Measurements from ENCODE around the gene MLX. TPM values are rescaled to one million over a fixed set of nuclear protein-coding genes. Genes with fewer than 3 reads are reported as not detected.

Gene MLX
- total RNA-seq, 1 experiment from 2014 or later, result 45.3 TPM

DNA sequence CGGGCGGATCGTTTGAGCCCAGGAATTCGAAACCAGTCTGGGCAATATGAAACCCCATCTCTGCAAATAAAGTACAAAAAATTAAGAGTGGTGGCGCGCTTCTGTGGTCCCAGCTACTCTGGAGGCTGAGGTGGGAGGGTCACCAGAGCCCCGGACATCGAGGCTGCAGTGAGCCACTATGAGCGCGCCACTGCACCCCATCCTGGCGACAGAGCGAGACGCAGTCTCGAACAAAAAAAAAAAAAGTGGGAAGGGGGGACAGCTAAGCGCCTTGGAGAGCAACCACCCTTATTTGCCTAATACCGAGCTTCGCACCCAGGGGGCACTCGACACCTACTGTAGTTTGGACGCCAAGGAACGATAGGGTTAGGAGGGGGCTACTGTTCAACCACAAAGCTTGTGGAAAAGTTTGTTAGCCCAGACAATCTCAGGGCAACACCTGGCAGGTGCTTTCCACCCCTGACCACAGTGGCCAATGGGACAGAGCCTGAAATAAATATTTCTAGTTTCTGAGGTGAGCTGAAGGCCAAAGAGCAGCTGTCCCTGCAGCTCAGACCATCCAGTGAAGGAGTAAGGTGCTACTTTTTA is 11.5 kb downstream of the MLX start:
- H3K56ac ChIP-seq (ENCODE audit: insufficient read length, low read depth, low read length), result no peak overlapping the region
- no peaks in the 10 kb centered on the region for H3K79me2 ChIP-seq (ENCODE audit: insufficient read depth, low read length)
- DNase-seq, result peak; percentile 95
- H4K91ac ChIP-seq (ENCODE audit: insufficient read length, low read depth, low read length), result no peak overlapping the region
- Mint-ChIP-seq H3K27ac (peak overlapping the region; percentile 98 to 100 (median 99)), H3K27me3 (ENCODE audit: low read depth) (no peaks in the 10 kb centered on the region), H3K9me3 (no peaks in the 10 kb centered on the region), H3K36me3 (ENCODE audit: insufficient read depth in 1 of 3, low read depth in 3 of 3) (peaks cover 20 to 72% (median 55%) of the 10 kb centered on the region in 3 experiments; a peak in 6 of 7 replicates), H3K4me1 (peaks cover 20 to 21% of the 10 kb centered on the region in 2 experiments), H3K4me3 (peak overlapping the region; percentile 97 to 99)
- H2BK5ac ChIP-seq (ENCODE audit: insufficient read length, low read length), result no peak overlapping the region
- no peak overlapping the region for H2BK120ac ChIP-seq (ENCODE audit: low read depth, low read length, poor library complexity, severe bottlenecking)
- H3K4me1 ChIP-seq (ENCODE audit: insufficient read depth, low read length), result no peaks in the 10 kb centered on the region
- no peak overlapping the region for H2BK12ac ChIP-seq (ENCODE audit: insufficient read length, low read depth, low read length)
- H3K27me3 ChIP-seq (ENCODE audit: insufficient read depth, low read length), result no peaks in the 10 kb centered on the region; the same call in 1 of the 2 replicates
- WGBS (ENCODE audit: extremely low coverage, insufficient read length, low lambda C conversion rate), result no CpG with 5 or more reads among the region's 20 CpGs
- H4K5ac ChIP-seq (ENCODE audit: insufficient read length, low read depth, low read length), result no peak overlapping the region
- peaks cover 3% of the 10 kb centered on the region for H3K23me2 ChIP-seq (ENCODE audit: insufficient read length, low read depth, low read length, poor library complexity, severe bottlenecking)
- H2BK15ac ChIP-seq (ENCODE audit: low read depth, low read length), result no peak overlapping the region
- H3K27ac ChIP-seq (ENCODE audit: insufficient read length, low read depth, low read length), result no peak overlapping the region
- H4K8ac ChIP-seq (replicated peaks; ENCODE audit: insufficient read length, low read depth, low read length), result no peak overlapping the region
- H3K23ac ChIP-seq (ENCODE audit: insufficient read length, low read depth, low read length), result no peak overlapping the region
- H3K18ac ChIP-seq (ENCODE audit: insufficient read length, low read depth, low read length), result no peak overlapping the region
- no peak overlapping the region for H3K14ac ChIP-seq (ENCODE audit: insufficient read depth, low read length)
- no peaks in the 10 kb centered on the region for H4K20me1 ChIP-seq (ENCODE audit: control insufficient read depth, insufficient read depth, insufficient read length)
- H3K4me2 ChIP-seq (ENCODE audit: insufficient read depth, insufficient read length, low read length), result peak overlapping the region; percentile 84
- H3K4ac ChIP-seq (ENCODE audit: low read depth, low read length), result no peak overlapping the region
- TF ChIP-seq, protein P1, sequence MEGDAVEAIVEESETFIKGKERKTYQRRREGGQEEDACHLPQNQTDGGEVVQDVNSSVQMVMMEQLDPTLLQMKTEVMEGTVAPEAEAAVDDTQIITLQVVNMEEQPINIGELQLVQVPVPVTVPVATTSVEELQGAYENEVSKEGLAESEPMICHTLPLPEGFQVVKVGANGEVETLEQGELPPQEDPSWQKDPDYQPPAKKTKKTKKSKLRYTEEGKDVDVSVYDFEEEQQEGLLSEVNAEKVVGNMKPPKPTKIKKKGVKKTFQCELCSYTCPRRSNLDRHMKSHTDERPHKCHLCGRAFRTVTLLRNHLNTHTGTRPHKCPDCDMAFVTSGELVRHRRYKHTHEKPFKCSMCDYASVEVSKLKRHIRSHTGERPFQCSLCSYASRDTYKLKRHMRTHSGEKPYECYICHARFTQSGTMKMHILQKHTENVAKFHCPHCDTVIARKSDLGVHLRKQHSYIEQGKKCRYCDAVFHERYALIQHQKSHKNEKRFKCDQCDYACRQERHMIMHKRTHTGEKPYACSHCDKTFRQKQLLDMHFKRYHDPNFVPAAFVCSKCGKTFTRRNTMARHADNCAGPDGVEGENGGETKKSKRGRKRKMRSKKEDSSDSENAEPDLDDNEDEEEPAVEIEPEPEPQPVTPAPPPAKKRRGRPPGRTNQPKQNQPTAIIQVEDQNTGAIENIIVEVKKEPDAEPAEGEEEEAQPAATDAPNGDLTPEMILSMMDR (conservative IDR thresholded peaks at IDR 0.05), result peak; percentile 77
- H2AK5ac ChIP-seq (ENCODE audit: insufficient read length, low read length), result no peak overlapping the region
- H3K79me1 ChIP-seq (ENCODE audit: insufficient read depth, low read depth, low read length, poor library complexity, severe bottlenecking), result no peaks in the 10 kb centered on the region
- H3T11ph ChIP-seq (ENCODE audit: low read length), result no peak overlapping the region
- H3K9me3 ChIP-seq (ENCODE audit: control insufficient read depth, low read depth, low read length), result no peaks in the 10 kb centered on the region
- no peak overlapping the region for H2AFZ ChIP-seq (ENCODE audit: low read length)
- no peak overlapping the region for H2BK20ac ChIP-seq (ENCODE audit: low read depth, low read length, poor library complexity, severe bottlenecking)
- H3K9ac ChIP-seq (ENCODE audit: extremely low read depth, insufficient read length, low read length), result peak overlapping the region; percentile 68
